ENCODE measurements around the gene IGSF9B.
A peak's percentile ranks its signal among the peaks of the same experiment; 100 is the strongest.

IGSF9B gene

GRCh38 chr11:133938166-133938565 is 18.6 kb downstream of the IGSF9B start:
- no peak for DNase-seq (ENCODE audit: low spot score)

GRCh38 chr11:133937468-133937867 is 19.3 kb downstream of the IGSF9B start:
- no peak for DNase-seq (ENCODE audit: low spot score)

GRCh38 chr11:133937015-133937414 is 19.8 kb downstream of the IGSF9B start:
- no peak for DNase-seq (ENCODE audit: low spot score)

- DNase-seq (ENCODE audit: low spot score), result no peak
These were observed 20.2 kb downstream of the IGSF9B start for GRCh38 chr11:133936592-133936991.

- DNase-seq (ENCODE audit: low spot score), result no peak
These were observed 20.6 kb downstream of the IGSF9B start for GRCh38 chr11:133936136-133936535.

- DNase-seq (ENCODE audit: low spot score), result no peak
These were observed 21.2 kb downstream of the IGSF9B start for GRCh38 chr11:133935551-133935910.

GRCh38 chr11:133934599-133935550 is 21.9 kb downstream of the IGSF9B start:
- DNase-seq (ENCODE audit: low spot score), result peak; percentile 84

- no peak for DNase-seq (ENCODE audit: low spot score)
These were observed 22.7 kb downstream of the IGSF9B start for GRCh38 chr11:133934096-133934495.

- no peak for DNase-seq (ENCODE audit: low spot score)
These were observed 25.2 kb downstream of the IGSF9B start for GRCh38 chr11:133931449-133932060.

GRCh38 chr11:133930767-133931448 is 25.9 kb downstream of the IGSF9B start:
- no peak for DNase-seq (ENCODE audit: low spot score)

GRCh38 chr11:133930053-133930766 is 26.6 kb downstream of the IGSF9B start:
- DNase-seq (ENCODE audit: low spot score), result no peak

- no peak for DNase-seq (ENCODE audit: low spot score)
These were observed 27.2 kb downstream of the IGSF9B start for GRCh38 chr11:133929401-133930052.

GRCh38 chr11:133928628-133929059 is 28.1 kb downstream of the IGSF9B start:
- no peak for DNase-seq (ENCODE audit: low spot score)

GRCh38 chr11:133927690-133928627 is 28.8 kb downstream of the IGSF9B start:
- DNase-seq (ENCODE audit: low spot score), result peak; percentile 44

- DNase-seq (ENCODE audit: low spot score), result no peak
These were observed 30.1 kb downstream of the IGSF9B start for GRCh38 chr11:133926466-133927246.

- no peak for DNase-seq (ENCODE audit: low spot score)
These were observed 31.0 kb downstream of the IGSF9B start for GRCh38 chr11:133925756-133926155.

- no peak for DNase-seq (ENCODE audit: low spot score)
These were observed 32.1 kb downstream of the IGSF9B start for GRCh38 chr11:133924661-133925060.

GRCh38 chr11:133922078-133922870 is 34.5 kb downstream of the IGSF9B start:
- DNase-seq (ENCODE audit: low spot score), result no peak

GRCh38 chr11:133921513-133921912 is 35.3 kb downstream of the IGSF9B start:
- no peak for DNase-seq (ENCODE audit: low spot score)

All from RKO (cell line).